IMR-90 (cell line): ENCODE data around the gene LRP11. TPM values are rescaled to one million over a fixed set of nuclear protein-coding genes. Genes with fewer than 3 reads are reported as not detected.

Experiments used
- ATAC-seq: fragments of 200-7000 bp; cut with Tn5 transposase; 2 replicates; pipeline ENCODE4 v1.9.1; 2020; ENCODE audit warnings: low read depth, mild to moderate bottlenecking, moderate library complexity
- BruUV-seq: library from RNA; stranded (reverse); fragments of 400-500 nt; replicated peaks from 2 replicates; lab custom pipeline; 2021; lab: Mats Ljungman, UMichigan
- CTCF ChIA-PET: fragments of 300-600 bp; formaldehyde crosslinking; extraction: SDS; loops from one replicate; lab custom pipeline; 2021; ENCODE audit warnings: antibody characterized with exemption; lab: Yijun Ruan, JAX
- POLR2A ChIA-PET: fragments of 300-600 bp; sonication (Branson Sonifier 250); formaldehyde crosslinking; loops from one replicate; lab custom pipeline; 2022; ENCODE audit warnings: antibody characterized with exemption; ENCODE audit not compliant: unreplicated experiment; lab: Charles Lee
- DNase-seq: peaks from one replicate; pipeline ENCODE4 v3.0.0; 2013
- H2AFZ ChIP-seq: replicated peaks from 2 replicates; pipeline ENCODE3; 2013; ENCODE audit warnings: low read length, mild to moderate bottlenecking; ENCODE audit not compliant: poor library complexity
- H2AK5ac ChIP-seq: 2 replicates; pipeline ENCODE4 v1.6.1; 2013; ENCODE audit warnings: low read depth, low read length, inconsistent platforms
- H2AK9ac ChIP-seq: replicated peaks from 2 replicates; pipeline ENCODE3; 2013; ENCODE audit warnings: mild to moderate bottlenecking, low read depth, low read length, moderate library complexity; ENCODE audit not compliant: poor library complexity
- H2BK120ac ChIP-seq: 2 replicates; pipeline ENCODE4 v1.6.1; 2013; ENCODE audit warnings: low read depth, low read length, inconsistent platforms
- H2BK15ac ChIP-seq: 3 replicates; pipeline ENCODE4 v1.6.1; 2013; ENCODE audit warnings: low read depth, low read length, inconsistent platforms
- H2BK20ac ChIP-seq: 2 replicates; pipeline ENCODE4 v1.6.1; 2013; ENCODE audit warnings: low read depth, mild to moderate bottlenecking, inconsistent platforms, low read length, moderate library complexity
- H2BK5ac ChIP-seq: 2 replicates; pipeline ENCODE4 v1.6.1; 2013; ENCODE audit warnings: mild to moderate bottlenecking, low read depth, low read length, inconsistent platforms; ENCODE audit not compliant: poor library complexity, severe bottlenecking
- H3K14ac ChIP-seq: replicated peaks from 2 replicates; pipeline ENCODE4 v1.6.1; 2013; ENCODE audit warnings: low read depth, low read length, inconsistent platforms
- H3K18ac ChIP-seq: 2 replicates; pipeline ENCODE4 v1.6.1; 2013; ENCODE audit warnings: low read depth, low read length, control low read depth
- H3K23ac ChIP-seq: 2 replicates; pipeline ENCODE4 v1.6.1; 2013; ENCODE audit warnings: low read depth, low read length, inconsistent platforms
- H3K27ac ChIP-seq: 2 replicates; pipeline ENCODE4 v1.5.1; 2013; ENCODE audit warnings: mild to moderate bottlenecking, control low read depth, low read length; ENCODE audit not compliant: insufficient read depth
- H3K27me3 ChIP-seq: 2 replicates; pipeline ENCODE4 v1.6.1; 2013; ENCODE audit warnings: low read length; ENCODE audit not compliant: control insufficient read depth, insufficient read depth
- H3K36me3 ChIP-seq: 2 replicates; pipeline ENCODE4 v1.6.1; 2013; ENCODE audit warnings: low read length, mixed read lengths; ENCODE audit not compliant: control insufficient read depth, insufficient read depth
- H3K4ac ChIP-seq: 2 replicates; pipeline ENCODE4 v1.6.1; 2013; ENCODE audit warnings: low read depth, low read length, inconsistent platforms
- H3K4me1 ChIP-seq: 2 replicates; pipeline ENCODE4 v1.6.1; 2013; ENCODE audit warnings: low read length, mixed read lengths; ENCODE audit not compliant: control insufficient read depth, insufficient read depth
- H3K4me2 ChIP-seq: 2 replicates; pipeline ENCODE4 v1.6.1; 2013; ENCODE audit warnings: low read depth, mild to moderate bottlenecking, control low read depth, low read length, moderate library complexity
- H3K4me3 ChIP-seq: 2 replicates; pipeline ENCODE4 v1.5.1; 2013; ENCODE audit warnings: low read depth, mild to moderate bottlenecking, control low read depth, low read length, moderate library complexity; ENCODE audit not compliant: insufficient read depth
- H3K56ac ChIP-seq: 2 replicates; pipeline ENCODE4 v1.6.1; 2013; ENCODE audit warnings: low read length, inconsistent platforms; ENCODE audit not compliant: insufficient read depth; ENCODE audit errors: extremely low read depth
- H3K79me1 ChIP-seq, 2 experiments: 2 replicates each; pipeline ENCODE4 v1.6.1; 2013; ENCODE audit warnings: low read length in 2 of 2, inconsistent platforms in 1 of 2, low read depth in 1 of 2
- H3K9ac ChIP-seq: 2 replicates; pipeline ENCODE4 v1.6.1; 2013; ENCODE audit warnings: low read depth, low read length, control low read depth
- H3K9me1 ChIP-seq: 2 replicates; pipeline ENCODE4 v1.6.1; 2013; ENCODE audit warnings: low read length, inconsistent platforms; ENCODE audit not compliant: insufficient read depth
- H3K9me3 ChIP-seq: 2 replicates; pipeline ENCODE4 v1.6.1; 2013; ENCODE audit warnings: low read length; ENCODE audit not compliant: control insufficient read depth, insufficient read depth
- H4K20me1 ChIP-seq: 2 replicates; pipeline ENCODE4 v1.6.1; 2013; ENCODE audit warnings: low read length, inconsistent platforms; ENCODE audit not compliant: insufficient read depth
- H4K5ac ChIP-seq: 2 replicates; pipeline ENCODE4 v1.6.1; 2013; ENCODE audit warnings: mild to moderate bottlenecking, low read depth, low read length, control low read depth
- H4K8ac ChIP-seq, 2 experiments: 2 replicates each; pipeline ENCODE4 v1.6.1; 2013; ENCODE audit warnings: low read depth in 2 of 2, low read length in 2 of 2, control low read depth in 1 of 2, inconsistent platforms in 1 of 2
- H4K91ac ChIP-seq: 2 replicates; pipeline ENCODE4 v1.6.1; 2013; ENCODE audit warnings: low read depth, low read length, inconsistent platforms; ENCODE audit not compliant: insufficient read depth
- BHLHE40 ChIP-seq: fragments of 150-350 bp; IDR thresholded peaks from 2 replicates; pipeline ENCODE4 v1.6.1; 2016; ENCODE audit warnings: mild to moderate bottlenecking, low read depth, low read length
- CHD1 ChIP-seq: IDR thresholded peaks from 2 replicates; pipeline ENCODE4 v1.6.1; 2012; ENCODE audit warnings: low read depth, low read length, improper control_type of control experiment
- CTCF ChIP-seq: conservative IDR thresholded peaks from 2 replicates; pipeline ENCODE4 v1.5.1; 2012; ENCODE audit warnings: mild to moderate bottlenecking, low read depth, low read length, improper control_type of control experiment
- FOS ChIP-seq: fragments of 150-350 bp; IDR thresholded peaks from 2 replicates; pipeline ENCODE4 v1.6.1; 2016; ENCODE audit warnings: low read depth, low read length
- MAFK ChIP-seq: IDR thresholded peaks from 2 replicates; pipeline ENCODE4 v1.6.1; 2012; ENCODE audit warnings: low read depth, low read length, improper control_type of control experiment
- MAZ ChIP-seq: IDR thresholded peaks from 2 replicates; pipeline ENCODE4 v1.6.1; 2012; ENCODE audit warnings: low read depth, mild to moderate bottlenecking, low read length, improper control_type of control experiment, moderate library complexity, borderline replicate concordance
- MXI1 ChIP-seq: IDR thresholded peaks from 2 replicates; pipeline ENCODE4 v1.6.1; 2012; ENCODE audit warnings: low read depth, mild to moderate bottlenecking, low read length, moderate library complexity, borderline replicate concordance
- NFE2L2 ChIP-seq: fragments of 150-350 bp; IDR thresholded peaks from 2 replicates; pipeline ENCODE4 v1.6.1; 2016; ENCODE audit warnings: low read depth, mild to moderate bottlenecking, low read length
- POLR2A ChIP-seq: IDR thresholded peaks from 2 replicates; pipeline ENCODE4 v1.6.1; 2012; ENCODE audit warnings: mild to moderate bottlenecking, low read depth, low read length
- RAD21 ChIP-seq: IDR thresholded peaks from 2 replicates; pipeline ENCODE4 v1.6.1; 2012; ENCODE audit warnings: low read length, improper control_type of control experiment
- RCOR1 ChIP-seq: IDR thresholded peaks from 2 replicates; pipeline ENCODE4 v1.6.1; 2012; ENCODE audit warnings: mild to moderate bottlenecking, low read length, improper control_type of control experiment; ENCODE audit not compliant: insufficient replicate concordance
- USF2 ChIP-seq: fragments of 150-350 bp; IDR thresholded peaks from 2 replicates; pipeline ENCODE4 v1.6.1; 2017; ENCODE audit warnings: mild to moderate bottlenecking, antibody characterized with exemption, low read length, low read depth
- WGBS, 2 experiments: methylation state at CpG; one replicate each; pipeline versions ENCODE4 v1.1.5 to v1.1.7; 2013; ENCODE audit warnings: missing lambda C conversion rate in 2 of 2; ENCODE audit not compliant: insufficient read length in 1 of 2; ENCODE audit errors: extremely low coverage in 2 of 2; 5-methylcytosine and 5-hydroxymethylcytosine counted together
- dilution Hi-C: fragments of 300-500 bp; cut with HindIII; formaldehyde crosslinking; loops from one replicate; pipeline ENCODE4 v1.14.3; 2018; ENCODE audit warnings: low sequenced_read_pairs; ENCODE audit not compliant: unreplicated experiment
- in situ Hi-C: fragments of 300-500 bp; cut with MboI; formaldehyde crosslinking; loops from 3 replicates; pipeline ENCODE4 v1.14.3; 2019; ENCODE audit warnings: low sequenced_read_pairs, inconsistent platforms, mixed read lengths
- intact Hi-C: fragments of 100-400 bp; cut with micrococcal nuclease; formaldehyde crosslinking; loops from 2 replicates; pipeline ENCODE4 v1.10.0; 2022
- polyA plus RNA-seq, 3 experiments: library from polyadenylated mRNA; depleted of rRNA; stranded (reverse); fragments of >200 nt; gene quantifications; 2 replicates each; pipeline ENCODE4 v1.2.3, GENCODE V29; 2012; ENCODE audit warnings: low replicate concordance in 1 of 3
- total RNA-seq: library from RNA; depleted of rRNA; stranded (reverse); fragments of >200 nt; gene quantifications from 2 replicates; pipeline ENCODE4 v1.2.3, GENCODE V29; 2012

The LRP11 gene
- total and polyA plus RNA-seq, 2 of the 4 experiments (the other 2 are of a cell fraction): 48.8 to 63.8 TPM

GRCh38 chr6:149857541-149857940, 6.6 kb downstream of the LRP11 start:
- H2AFZ ChIP-seq: no peak overlapping the region
- in situ Hi-C loops (no loop called here), intact Hi-C loops (no loop called here), dilution Hi-C loops (no loop called here)
- peak overlapping the region; percentile 11; the same call in 1 of the 2 replicates for H3K56ac ChIP-seq
- peak overlapping the region; percentile 93 for H2BK120ac ChIP-seq
- peak overlapping the region; percentile 76; the same call in 1 of the 2 replicates for H3K18ac ChIP-seq
- peaks cover 3% of the 10 kb centered on the region; the same call in 1 of the 2 replicates for H3K36me3 ChIP-seq
- POLR2A ChIA-PET: no interaction called here
- DNase-seq: no peak
- H2BK5ac ChIP-seq: peak overlapping the region; percentile 98
- peak overlapping the region; percentile 71; the same call in 1 of the 2 replicates for H2BK20ac ChIP-seq
- H3K4me3 ChIP-seq: no peak overlapping the region
- TF ChIP-seq FOS (no peak), RAD21 (no peak), CHD1 (no peak), POLR2A (no peak), USF2 (no peak), RCOR1 (no peak), MXI1 (no peak), BHLHE40 (no peak), NFE2L2 (no peak), MAFK (no peak), CTCF (no peak), MAZ (no peak)
- no peak for ATAC-seq
- CTCF ChIA-PET: interaction anchor here (0.7 kb wide), 1 partner anchor 46 kb away, joined by 6 read pairs; no protein-coding TSS in a partner anchor
- no TSS peak for BruUV-seq
- no peak overlapping the region for H2AK9ac ChIP-seq
- peaks cover 24% of the 10 kb centered on the region for H3K9me1 ChIP-seq
- peaks cover 16% of the 10 kb centered on the region for H4K20me1 ChIP-seq
- peak overlapping the region; percentile 82; the same call in 1 of the 2 replicates for H3K23ac ChIP-seq
- H3K27me3 ChIP-seq: no peaks in the 10 kb centered on the region
- peak overlapping the region; percentile 83 for H3K14ac ChIP-seq
- H3K4ac ChIP-seq: peak overlapping the region; percentile 98
- H3K4me2 ChIP-seq: no peak overlapping the region
- H2BK15ac ChIP-seq: peak overlapping the region; percentile 82
- no peak overlapping the region; the same call in 1 of the 2 replicates for H3K9ac ChIP-seq
- peak overlapping the region; percentile 54; the same call in 1 of the 2 replicates for H3K27ac ChIP-seq
- peak overlapping the region; percentile 69; the same call in 1 of the 2 replicates for H2AK5ac ChIP-seq
- no CpG with 5 or more reads among the region's 5 CpGs for WGBS, 2 experiments
- H4K8ac ChIP-seq: peak overlapping the region in 1 of 2 experiments; percentile 77; a peak in 3 of 4 replicates
- no peak overlapping the region; the same call in 1 of the 2 replicates for H4K5ac ChIP-seq
- peaks cover 34% of the 10 kb centered on the region for H3K4me1 ChIP-seq
- H3K9me3 ChIP-seq: no peaks in the 10 kb centered on the region
- peak overlapping the region; percentile 84; the same call in 1 of the 2 replicates for H4K91ac ChIP-seq
- peaks cover 20 to 55% of the 10 kb centered on the region in 2 experiments for H3K79me1 ChIP-seq
